Non-pigmented ciliary epithelial cell (primary cell): ENCODE results near the gene HSD3B7.

Experiments
- DNase-seq: peaks from one replicate; pipeline ENCODE4 v3.0.0-alpha.2; 2010; ENCODE audit warnings: low read depth

The HSD3B7 gene

GRCh38 chr16:30983898-30984610 lies 953 bp upstream of the HSD3B7 start:
- no peak for DNase-seq

GRCh38 chr16:30985401-30986128 lies 558 bp downstream of the HSD3B7 start:
- DNase-seq, result no peak

GRCh38 chr16:30986129-30986991 lies 1.4 kb downstream of the HSD3B7 start:
- no peak for DNase-seq

- no peak for DNase-seq
Observed at GRCh38 chr16:30987581-30988190, 2.7 kb downstream of the HSD3B7 start.

GRCh38 chr16:30989469-30990047 lies 4.6 kb downstream of the HSD3B7 start:
- no peak for DNase-seq

GRCh38 chr16:30990105-30990504 lies 5.1 kb downstream of the HSD3B7 start:
- DNase-seq, result no peak

- no peak for DNase-seq
Observed at GRCh38 chr16:30991052-30991451, 6.0 kb downstream of the HSD3B7 start.

GRCh38 chr16:30992276-30992780 lies 7.3 kb downstream of the HSD3B7 start:
- no peak for DNase-seq

- no peak for DNase-seq
Observed at GRCh38 chr16:30992931-30993816, 8.2 kb downstream of the HSD3B7 start.

- no peak for DNase-seq
Observed at GRCh38 chr16:30995927-30996323, 10.9 kb downstream of the HSD3B7 start.

- no peak for DNase-seq
Observed at GRCh38 chr16:30996324-30996984, 11.4 kb downstream of the HSD3B7 start.

- DNase-seq, result no peak
Observed at GRCh38 chr16:30996985-30997724, 12.1 kb downstream of the HSD3B7 start.

- peak; percentile 68 for DNase-seq
Observed at GRCh38 chr16:30997725-30998711, 13.0 kb downstream of the HSD3B7 start.

- DNase-seq, result no peak
Observed at GRCh38 chr16:30998852-30999761, 14.1 kb downstream of the HSD3B7 start.

GRCh38 chr16:31000671-31001382 lies 15.8 kb downstream of the HSD3B7 start:
- DNase-seq, result no peak

- no peak for DNase-seq
Observed at GRCh38 chr16:31001507-31002249, 16.7 kb downstream of the HSD3B7 start.
